ENCODE results near the gene DNAJB9. TPM values are rescaled to one million over a fixed set of nuclear protein-coding genes. Genes with fewer than 3 reads are reported as not detected.

DNAJB9 gene
- total RNA-seq, result 13.2 TPM
- 13.9 TPM for polyA plus RNA-seq
- long read RNA-seq, donor 1, partial matches to known transcripts, result 0 of 3 reads
- long read RNA-seq, donor 1, other reads (novel, unspliced or antisense), result 0 of 3 reads
- long read RNA-seq, donor 2, result 0 reads
- long read RNA-seq, donor 3, transcript DNAJB9-201 (3 exons, 2,715 nt), result major isoform, 18 of 20 reads
- long read RNA-seq, donor 3, partial matches to known transcripts, result 0 of 20 reads
- long read RNA-seq, donor 3, other reads (novel, unspliced or antisense), result 0 of 20 reads
- long read RNA-seq, donor 4, transcript DNAJB9-201 (3 exons, 2,715 nt), result major isoform, 8 of 8 reads
- long read RNA-seq, donor 4, partial matches to known transcripts, result 0 of 8 reads
- long read RNA-seq, donor 4, other reads (novel, unspliced or antisense), result 0 of 8 reads
- long read RNA-seq, donor 5, transcript DNAJB9-201 (3 exons, 2,715 nt), result major isoform, 15 of 19 reads
- long read RNA-seq, donor 5, partial matches to known transcripts, result 0 of 19 reads
- long read RNA-seq, donor 5, other reads (novel, unspliced or antisense), result 0 of 19 reads
- long read RNA-seq, donor 6, transcript DNAJB9-201 (3 exons, 2,715 nt), result major isoform, 8 of 10 reads
- long read RNA-seq, donor 6, partial matches to known transcripts, result 0 of 10 reads
- long read RNA-seq, donor 6, other reads (novel, unspliced or antisense), result 0 of 10 reads
- long read RNA-seq, donor 7, transcript DNAJB9-201 (3 exons, 2,715 nt), result major isoform, 19 of 20 reads
- long read RNA-seq, donor 7, partial matches to known transcripts, result 0 of 20 reads
- long read RNA-seq, donor 7, other reads (novel, unspliced or antisense), result 0 of 20 reads
- long read RNA-seq, donor 8, partial matches to known transcripts, result 0 of 3 reads
- long read RNA-seq, donor 8, other reads (novel, unspliced or antisense), result 0 of 3 reads
- long read RNA-seq, donor 9, partial matches to known transcripts, result 0 of 3 reads
- long read RNA-seq, donor 9, other reads (novel, unspliced or antisense), result 0 of 3 reads
- long read RNA-seq, donor 10, transcript DNAJB9-201 (3 exons, 2,715 nt), result major isoform, 8 of 8 reads
- long read RNA-seq, donor 10, partial matches to known transcripts, result 0 of 8 reads
- long read RNA-seq, donor 10, other reads (novel, unspliced or antisense), result 0 of 8 reads

- peaks cover 0 to 12% of the 10 kb centered on the region in 2 donors for H3K4me1 ChIP-seq (ENCODE audit: control insufficient read depth in 2 of 2, insufficient read depth in 2 of 2, low read length in 2 of 2)
- no peaks in the 10 kb centered on the region for H3K9me3 ChIP-seq (ENCODE audit: control insufficient read depth in 2 of 2, insufficient read depth in 1 of 2, low read length in 1 of 2)
- peak within 1 kb of the TSS; percentile 96 to 98 for H3K27ac ChIP-seq (ENCODE audit: low read depth in 1 of 2, low read length in 1 of 2)
- no peaks in the 10 kb centered on the region for H3K27me3 ChIP-seq (ENCODE audit: control insufficient read depth in 2 of 2, insufficient read depth in 1 of 2, low read length in 1 of 2)
- H3K36me3 ChIP-seq (ENCODE audit: control insufficient read depth in 2 of 2, insufficient read depth in 2 of 2, low read length in 1 of 2), result peaks cover 0 to 11% of the 10 kb centered on the region in 2 donors
- DNase-seq (ENCODE audit: low read depth in 6 of 9, low spot score in 9 of 9), result peak; percentile 98 to 100 (median 98)
- peak within 1 kb of the TSS; percentile 62 to 88 for H3K4me3 ChIP-seq (ENCODE audit: low read length in 2 of 2)
- WGBS, result under 1% methylated on average over 65 of the region's 65 CpGs
These were observed at the start of gene DNAJB9, which contains the start of gene THAP5 for GRCh38 chr7:108569381-108570145. Gene DNAJB9 (plus strand): TSS chr7:108569874. CDS start chr7:108571727, 1,853 bp downstream. Gene THAP5 (minus strand): TSS chr7:108569706. CDS start chr7:108569569, 137 bp downstream.

DNA sequence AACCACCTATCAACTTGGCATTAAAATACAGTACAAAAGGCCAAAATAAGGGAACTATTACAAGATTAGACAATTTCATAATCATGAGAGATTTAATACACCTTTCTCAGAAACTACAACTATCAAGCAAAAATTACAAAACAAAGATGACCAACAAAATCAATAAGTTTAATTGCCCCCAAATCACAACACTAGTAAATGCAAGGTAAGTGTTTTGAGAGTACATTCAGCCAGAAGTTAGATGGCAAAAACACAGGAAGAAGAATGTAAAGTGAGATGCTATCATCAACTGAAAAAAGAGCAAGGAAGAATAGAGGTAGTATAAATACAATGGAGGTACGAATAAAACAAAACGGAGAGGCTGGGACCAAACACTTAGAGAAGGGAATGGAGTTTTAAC lies 46.9 kb upstream of the DNAJB9 start:
- Histone ChIP-seq H3K27me3 (ENCODE audit: control insufficient read depth in 2 of 2, insufficient read depth in 1 of 2, low read length in 1 of 2) (no peaks in the 10 kb centered on the region), H3K27ac (ENCODE audit: low read depth in 1 of 2, low read length in 1 of 2) (no peak overlapping the region), H3K4me1 (ENCODE audit: control insufficient read depth in 2 of 2, insufficient read depth in 2 of 2, low read length in 2 of 2) (peaks cover 9 to 13% of the 10 kb centered on the region in 2 donors)

GRCh38 chr7:108525327-108525984 lies 44.2 kb upstream of the DNAJB9 start:
- DNase-seq (ENCODE audit: low read depth in 6 of 9, low spot score in 9 of 9), result peak in 2 of 9 donors; percentile 1 to 11
- Histone ChIP-seq H3K4me3 (ENCODE audit: low read length in 2 of 2) (peak overlapping the region; percentile 82 to 86), H3K27me3 (ENCODE audit: control insufficient read depth in 2 of 2, insufficient read depth in 1 of 2, low read length in 1 of 2) (no peaks in the 10 kb centered on the region), H3K27ac (ENCODE audit: low read depth in 1 of 2, low read length in 1 of 2) (peak overlapping the region; percentile 97 to 99), H3K4me1 (ENCODE audit: control insufficient read depth in 2 of 2, insufficient read depth in 2 of 2, low read length in 2 of 2) (peaks cover 9 to 13% of the 10 kb centered on the region in 2 donors), H3K9me3 (ENCODE audit: control insufficient read depth in 2 of 2, insufficient read depth in 1 of 2, low read length in 1 of 2) (no peaks in the 10 kb centered on the region), H3K36me3 (ENCODE audit: control insufficient read depth in 2 of 2, insufficient read depth in 2 of 2, low read length in 1 of 2) (no peaks in the 10 kb centered on the region)
- WGBS, result under 1% methylated on average over 22 of the region's 22 CpGs

More for the DNA sequence above, 46.9 kb upstream of the DNAJB9 start:
- Histone ChIP-seq H3K9me3 (ENCODE audit: control insufficient read depth in 2 of 2, insufficient read depth in 1 of 2, low read length in 1 of 2) (no peaks in the 10 kb centered on the region), H3K36me3 (ENCODE audit: control insufficient read depth in 2 of 2, insufficient read depth in 2 of 2, low read length in 1 of 2) (peaks cover 4 to 7% of the 10 kb centered on the region in 2 donors), H3K4me3 (ENCODE audit: low read length in 2 of 2) (no peak overlapping the region)
- 92% methylated on average over 2 of the region's 2 CpGs for WGBS
- DNase-seq (ENCODE audit: low read depth in 6 of 9, low spot score in 9 of 9), result no peak

- DNase-seq (ENCODE audit: low read depth in 6 of 9, low spot score in 9 of 9), result peak; percentile 92 to 100 (median 99)
- H3K4me3 ChIP-seq (ENCODE audit: low read length in 2 of 2), result peak within 1 kb of the TSS; percentile 82 to 86
- H3K36me3 ChIP-seq (ENCODE audit: control insufficient read depth in 2 of 2, insufficient read depth in 2 of 2, low read length in 1 of 2), result no peaks in the 10 kb centered on the region
- H3K27me3 ChIP-seq (ENCODE audit: control insufficient read depth in 2 of 2, insufficient read depth in 1 of 2, low read length in 1 of 2), result no peaks in the 10 kb centered on the region
- H3K27ac ChIP-seq (ENCODE audit: low read depth in 1 of 2, low read length in 1 of 2), result peak within 1 kb of the TSS; percentile 97 to 99
- no peaks in the 10 kb centered on the region for H3K9me3 ChIP-seq (ENCODE audit: control insufficient read depth in 2 of 2, insufficient read depth in 1 of 2, low read length in 1 of 2)
- under 1% methylated on average over 64 of the region's 64 CpGs for WGBS
- peaks cover 9 to 13% of the 10 kb centered on the region in 2 donors for H3K4me1 ChIP-seq (ENCODE audit: control insufficient read depth in 2 of 2, insufficient read depth in 2 of 2, low read length in 2 of 2)
These were observed 43.5 kb upstream of the DNAJB9 start, which contains the start of gene PNPLA8 for GRCh38 chr7:108525985-108526767. Gene PNPLA8 (minus strand): TSS chr7:108526135. CDS start chr7:108515491, 10,644 bp downstream.

GRCh38 chr7:108526768-108527017 lies 43.0 kb upstream of the DNAJB9 start:
- Histone ChIP-seq H3K27me3 (ENCODE audit: control insufficient read depth in 2 of 2, insufficient read depth in 1 of 2, low read length in 1 of 2) (no peaks in the 10 kb centered on the region), H3K4me1 (ENCODE audit: control insufficient read depth in 2 of 2, insufficient read depth in 2 of 2, low read length in 2 of 2) (peaks cover 9 to 13% of the 10 kb centered on the region in 2 donors), H3K9me3 (ENCODE audit: control insufficient read depth in 2 of 2, insufficient read depth in 1 of 2, low read length in 1 of 2) (no peaks in the 10 kb centered on the region), H3K36me3 (ENCODE audit: control insufficient read depth in 2 of 2, insufficient read depth in 2 of 2, low read length in 1 of 2) (no peaks in the 10 kb centered on the region), H3K4me3 (ENCODE audit: low read length in 2 of 2) (peak overlapping the region; percentile 82 to 86), H3K27ac (ENCODE audit: low read depth in 1 of 2, low read length in 1 of 2) (peak overlapping the region; percentile 97 to 99)
- 10% methylated on average over 3 of the region's 3 CpGs for WGBS
- peak in 2 of 9 donors; percentile 3 to 5 for DNase-seq (ENCODE audit: low read depth in 6 of 9, low spot score in 9 of 9)

DNA sequence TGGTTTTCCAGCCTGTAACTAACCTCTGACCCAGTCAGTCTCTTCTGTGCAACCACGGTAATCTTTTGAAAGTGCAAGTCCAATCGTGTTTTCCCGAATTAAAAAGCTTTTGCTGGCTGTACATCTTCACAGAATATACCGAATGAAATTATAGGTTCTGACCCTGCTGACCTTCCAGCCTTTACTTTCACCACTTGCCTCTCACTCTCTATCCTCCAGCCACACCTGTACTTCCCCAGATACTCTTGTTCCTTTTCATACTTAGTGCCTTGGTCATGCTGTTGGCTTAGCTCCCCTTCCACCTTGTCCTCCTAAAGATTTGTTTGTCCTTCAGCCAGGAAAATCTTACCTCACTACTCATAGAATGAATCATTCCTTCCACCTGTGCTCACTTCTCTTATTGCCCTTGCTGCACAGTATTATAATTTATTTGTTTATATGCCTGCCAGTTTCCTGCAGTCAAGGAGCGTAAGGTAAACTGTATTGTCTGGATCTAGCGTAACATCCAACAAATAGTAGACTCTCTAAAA lies 41.4 kb upstream of the DNAJB9 start:
- H3K4me1 ChIP-seq (ENCODE audit: control insufficient read depth in 2 of 2, insufficient read depth in 2 of 2, low read length in 2 of 2), result peaks cover 9 to 13% of the 10 kb centered on the region in 2 donors
- no peaks in the 10 kb centered on the region for H3K27me3 ChIP-seq (ENCODE audit: control insufficient read depth in 2 of 2, insufficient read depth in 1 of 2, low read length in 1 of 2)
- WGBS, result 99% methylated on average over 6 of the region's 6 CpGs
- DNase-seq (ENCODE audit: low read depth in 6 of 9, low spot score in 9 of 9), result no peak
- no peaks in the 10 kb centered on the region for H3K36me3 ChIP-seq (ENCODE audit: control insufficient read depth in 2 of 2, insufficient read depth in 2 of 2, low read length in 1 of 2)
- H3K9me3 ChIP-seq (ENCODE audit: control insufficient read depth in 2 of 2, insufficient read depth in 1 of 2, low read length in 1 of 2), result no peaks in the 10 kb centered on the region
- no peak overlapping the region for H3K4me3 ChIP-seq (ENCODE audit: low read length in 2 of 2)
- H3K27ac ChIP-seq (ENCODE audit: low read depth in 1 of 2, low read length in 1 of 2), result no peak overlapping the region

- H3K4me3 ChIP-seq (ENCODE audit: low read length in 2 of 2), result no peak overlapping the region
- 88% methylated on average over 3 of the region's 3 CpGs for WGBS
- no peak overlapping the region for H3K27ac ChIP-seq (ENCODE audit: low read depth in 1 of 2, low read length in 1 of 2)
- DNase-seq (ENCODE audit: low read depth in 6 of 9, low spot score in 9 of 9), result no peak
- H3K36me3 ChIP-seq (ENCODE audit: control insufficient read depth in 2 of 2, insufficient read depth in 2 of 2, low read length in 1 of 2), result no peaks in the 10 kb centered on the region
- no peaks in the 10 kb centered on the region for H3K9me3 ChIP-seq (ENCODE audit: control insufficient read depth in 2 of 2, insufficient read depth in 1 of 2, low read length in 1 of 2)
- H3K4me1 ChIP-seq (ENCODE audit: control insufficient read depth in 2 of 2, insufficient read depth in 2 of 2, low read length in 2 of 2), result peaks cover 5 to 6% of the 10 kb centered on the region in 2 donors
- no peaks in the 10 kb centered on the region for H3K27me3 ChIP-seq (ENCODE audit: control insufficient read depth in 2 of 2, insufficient read depth in 1 of 2, low read length in 1 of 2)
These were observed 40.3 kb upstream of the DNAJB9 start for GRCh38 chr7:108529341-108529740.

All from thymus (tissue), 14 donors.